Parathyroid adenoma (tissue), 2 donors: ENCODE measurements around the gene KIF13A.

Source experiments
- H2AFZ ChIP-seq: fragments of 300-600 bp; sonication (generic); one replicate; pipeline ENCODE4 v1.7.0; 2017; ENCODE audit warnings: antibody characterized with exemption, mild to moderate bottlenecking
- H3K27ac ChIP-seq: fragments of 300-600 bp; sonication (generic); one replicate; pipeline ENCODE4 v1.7.0; 2017
- H3K27me3 ChIP-seq: fragments of 300-600 bp; sonication (generic); one replicate; pipeline ENCODE4 v1.7.0; 2017; ENCODE audit warnings: low read length; ENCODE audit not compliant: control insufficient read depth, insufficient read depth
- H3K36me3 ChIP-seq: fragments of 300-600 bp; sonication (generic); one replicate; pipeline ENCODE4 v1.7.0; 2017; ENCODE audit warnings: low read length; ENCODE audit not compliant: control insufficient read depth, insufficient read depth
- H3K4me1 ChIP-seq: fragments of 300-600 bp; sonication (generic); one replicate; pipeline ENCODE4 v1.7.0; 2017; ENCODE audit warnings: control low read depth
- H3K4me2 ChIP-seq: fragments of 300-600 bp; sonication (generic); one replicate; pipeline ENCODE4 v1.7.0; 2017; ENCODE audit warnings: low read length
- H3K4me3 ChIP-seq: fragments of 300-600 bp; sonication (generic); one replicate; pipeline ENCODE4 v1.7.0; 2017; ENCODE audit warnings: low read depth, low read length
- H3K79me2 ChIP-seq: fragments of 300-600 bp; sonication (generic); one replicate; pipeline ENCODE4 v1.7.0; 2017; ENCODE audit warnings: control low read depth
- H3K9ac ChIP-seq: fragments of 300-600 bp; sonication (generic); one replicate; pipeline ENCODE4 v1.7.0; 2017; ENCODE audit warnings: mild to moderate bottlenecking
- H3K9me3 ChIP-seq: fragments of 300-600 bp; sonication (generic); one replicate; pipeline ENCODE4 v1.7.0; 2017; ENCODE audit warnings: low read length; ENCODE audit not compliant: control insufficient read depth
- CTCF ChIP-seq: fragments of 300-600 bp; sonication (generic); IDR thresholded peaks from one replicate; pipeline ENCODE4 v1.7.0; 2017; ENCODE audit warnings: antibody characterized with exemption, mild to moderate bottlenecking
- donor health status: primary hyperparathyroidism.

KIF13A gene

GRCh38 chr6:17728551-17729222 lies 258.7 kb downstream of the KIF13A start:
- H3K36me3 ChIP-seq: no peaks in the 10 kb centered on the region
- TF ChIP-seq CTCF: no peak
- no peak overlapping the region for H3K27ac ChIP-seq
- no peaks in the 10 kb centered on the region for H3K27me3 ChIP-seq
- H3K4me2 ChIP-seq: no peak overlapping the region
- H3K79me2 ChIP-seq: no peaks in the 10 kb centered on the region
- no peaks in the 10 kb centered on the region for H3K4me1 ChIP-seq
- no peaks in the 10 kb centered on the region for H3K9me3 ChIP-seq
- H3K4me3 ChIP-seq: no peak overlapping the region
- H2AFZ ChIP-seq: no peak overlapping the region
- no peak overlapping the region for H3K9ac ChIP-seq

GRCh38 chr6:17725083-17725482 lies 262.4 kb downstream of the KIF13A start:
- Histone ChIP-seq H3K27ac (no peak overlapping the region), H3K4me3 (no peak overlapping the region), H3K79me2 (no peaks in the 10 kb centered on the region), H3K4me1 (no peaks in the 10 kb centered on the region), H3K9ac (no peak overlapping the region), H3K9me3 (no peaks in the 10 kb centered on the region), H3K27me3 (no peaks in the 10 kb centered on the region), H2AFZ (no peak overlapping the region), H3K36me3 (no peaks in the 10 kb centered on the region), H3K4me2 (no peak overlapping the region)
- no peak for TF ChIP-seq CTCF

GRCh38 chr6:17724341-17724740 lies 263.1 kb downstream of the KIF13A start:
- Histone ChIP-seq H3K36me3 (no peaks in the 10 kb centered on the region), H3K79me2 (no peaks in the 10 kb centered on the region), H3K9ac (no peak overlapping the region), H3K4me3 (no peak overlapping the region), H3K4me2 (no peak overlapping the region), H3K27ac (no peak overlapping the region), H3K4me1 (no peaks in the 10 kb centered on the region), H2AFZ (no peak overlapping the region), H3K9me3 (no peaks in the 10 kb centered on the region), H3K27me3 (no peaks in the 10 kb centered on the region)
- no peak for TF ChIP-seq CTCF

- no peaks in the 10 kb centered on the region for H3K27me3 ChIP-seq
- H3K4me1 ChIP-seq: no peaks in the 10 kb centered on the region
- H3K36me3 ChIP-seq: no peaks in the 10 kb centered on the region
- H3K9ac ChIP-seq: no peak overlapping the region
- H3K79me2 ChIP-seq: no peaks in the 10 kb centered on the region
- H3K4me2 ChIP-seq: no peak overlapping the region
- no peak overlapping the region for H2AFZ ChIP-seq
- no peak overlapping the region for H3K27ac ChIP-seq
- H3K4me3 ChIP-seq: no peak overlapping the region
- no peaks in the 10 kb centered on the region for H3K9me3 ChIP-seq
- no peak for TF ChIP-seq CTCF
These were observed 265.8 kb downstream of the KIF13A start for GRCh38 chr6:17721671-17722070.
